ENCODE results near the gene RAB11B. TPM values are rescaled to one million over a fixed set of nuclear protein-coding genes. Genes with fewer than 3 reads are reported as not detected.
A peak's percentile ranks its signal among the peaks of the same experiment; 100 is the strongest.

RAB11B gene
- total and polyA plus RNA-seq, 3 donors from 2014 or later, result 84.4 to 126 (median 95.2) TPM

DNA sequence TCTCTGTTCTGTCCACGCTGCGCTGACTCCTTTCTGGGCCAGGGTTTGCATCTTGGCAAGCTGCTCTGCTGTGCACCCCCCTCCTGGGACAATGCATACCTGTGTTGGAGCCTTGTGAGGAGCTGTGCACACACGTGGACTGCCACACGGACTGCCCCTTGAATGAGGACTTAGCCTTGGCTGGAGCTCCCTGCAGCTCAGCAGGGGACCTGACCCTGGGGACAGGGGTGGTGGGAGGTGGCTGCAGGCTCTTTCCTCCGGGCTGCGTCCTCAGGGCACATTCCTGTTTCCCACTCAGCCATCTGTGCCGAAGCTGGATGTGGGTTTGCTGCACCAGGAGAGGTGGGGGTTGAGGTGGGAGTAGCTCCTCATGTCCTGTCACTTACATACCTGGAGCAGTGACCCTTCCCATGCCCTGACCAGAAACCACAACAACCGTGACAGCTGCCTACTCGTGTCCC lies 8.2 kb downstream of the RAB11B start:
- TF ChIP-seq, protein P1, sequence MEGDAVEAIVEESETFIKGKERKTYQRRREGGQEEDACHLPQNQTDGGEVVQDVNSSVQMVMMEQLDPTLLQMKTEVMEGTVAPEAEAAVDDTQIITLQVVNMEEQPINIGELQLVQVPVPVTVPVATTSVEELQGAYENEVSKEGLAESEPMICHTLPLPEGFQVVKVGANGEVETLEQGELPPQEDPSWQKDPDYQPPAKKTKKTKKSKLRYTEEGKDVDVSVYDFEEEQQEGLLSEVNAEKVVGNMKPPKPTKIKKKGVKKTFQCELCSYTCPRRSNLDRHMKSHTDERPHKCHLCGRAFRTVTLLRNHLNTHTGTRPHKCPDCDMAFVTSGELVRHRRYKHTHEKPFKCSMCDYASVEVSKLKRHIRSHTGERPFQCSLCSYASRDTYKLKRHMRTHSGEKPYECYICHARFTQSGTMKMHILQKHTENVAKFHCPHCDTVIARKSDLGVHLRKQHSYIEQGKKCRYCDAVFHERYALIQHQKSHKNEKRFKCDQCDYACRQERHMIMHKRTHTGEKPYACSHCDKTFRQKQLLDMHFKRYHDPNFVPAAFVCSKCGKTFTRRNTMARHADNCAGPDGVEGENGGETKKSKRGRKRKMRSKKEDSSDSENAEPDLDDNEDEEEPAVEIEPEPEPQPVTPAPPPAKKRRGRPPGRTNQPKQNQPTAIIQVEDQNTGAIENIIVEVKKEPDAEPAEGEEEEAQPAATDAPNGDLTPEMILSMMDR (IDR thresholded peaks at IDR 0.05), result no peak
- no peak for TF ChIP-seq POLR2A (IDR thresholded peaks at IDR 0.05)
- DNase-seq, result no peak
- Histone ChIP-seq H3K9me3 (no peaks in the 10 kb centered on the region), H3K27ac (no peak overlapping the region), H3K4me3 (no peak overlapping the region), H3K36me3 (ENCODE audit: low read depth, missing control alignments) (no peaks in the 10 kb centered on the region), H3K4me1 (peaks cover 36% of the 10 kb centered on the region), H3K27me3 (no peaks in the 10 kb centered on the region)
- intact Hi-C loops (cut with DNase I; ENCODE audit: low total_unique reads), result no loop called here
- 26 to 36% methylated on average over 4 to 9 of the region's 9 CpGs for WGBS, 2 donors

DNA sequence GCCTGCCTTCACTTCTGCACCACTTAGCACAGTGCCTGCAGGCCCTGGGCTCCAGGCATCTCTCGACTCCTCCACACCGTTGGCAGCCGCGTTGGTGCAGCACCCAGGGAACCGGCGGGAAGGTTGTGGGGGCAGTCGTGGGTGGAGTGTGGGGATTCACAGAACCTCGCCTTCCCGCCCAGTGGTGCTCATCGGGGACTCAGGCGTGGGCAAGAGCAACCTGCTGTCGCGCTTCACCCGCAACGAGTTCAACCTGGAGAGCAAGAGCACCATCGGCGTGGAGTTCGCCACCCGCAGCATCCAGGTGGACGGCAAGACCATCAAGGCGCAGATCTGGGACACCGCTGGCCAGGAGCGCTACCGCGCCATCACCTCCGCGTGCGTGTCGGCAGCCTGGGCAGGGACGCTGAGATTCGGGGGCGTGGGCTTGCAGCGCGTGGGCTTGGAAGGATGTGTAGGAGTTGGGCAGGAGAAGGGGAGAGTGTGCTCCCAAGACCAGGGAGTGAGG lies 9.6 kb downstream of the RAB11B start:
- WGBS, 2 donors, result 93 to 99% methylated on average over 16 to 30 of the region's 34 CpGs
- intact Hi-C loops (cut with DNase I; ENCODE audit: low total_unique reads), result no loop called here
- Histone ChIP-seq H3K27me3 (no peaks in the 10 kb centered on the region), H3K36me3 (ENCODE audit: low read depth, missing control alignments) (no peaks in the 10 kb centered on the region), H3K4me3 (no peak overlapping the region), H3K9me3 (no peaks in the 10 kb centered on the region), H3K27ac (no peak overlapping the region), H3K4me1 (peaks cover 30% of the 10 kb centered on the region)
- TF ChIP-seq POLR2A (IDR thresholded peaks at IDR 0.05), result no peak
- TF ChIP-seq, protein P1 (IDR thresholded peaks at IDR 0.05), result no peak
- DNase-seq, result no peak

DNA sequence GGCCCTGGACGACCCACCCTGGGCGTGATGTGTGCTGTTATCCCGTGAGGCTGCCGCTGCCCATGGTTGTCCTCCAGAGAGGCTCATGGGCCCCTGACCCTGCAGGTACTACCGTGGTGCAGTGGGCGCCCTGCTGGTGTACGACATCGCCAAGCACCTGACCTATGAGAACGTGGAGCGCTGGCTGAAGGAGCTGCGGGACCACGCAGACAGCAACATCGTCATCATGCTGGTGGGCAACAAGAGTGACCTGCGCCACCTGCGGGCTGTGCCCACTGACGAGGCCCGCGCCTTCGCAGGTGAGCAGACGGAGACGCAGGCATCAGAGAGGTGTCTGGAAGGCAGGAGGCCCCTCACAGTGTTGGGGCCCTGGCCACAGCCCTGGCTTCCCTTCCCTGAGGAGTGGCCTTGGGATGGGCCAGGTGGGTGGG lies 11.8 kb downstream of the RAB11B start:
- intact Hi-C loops (cut with DNase I; ENCODE audit: low total_unique reads), result no loop called here
- TF ChIP-seq, protein P1 (IDR thresholded peaks at IDR 0.05), result no peak
- TF ChIP-seq POLR2A (IDR thresholded peaks at IDR 0.05), result no peak
- Histone ChIP-seq H3K27me3 (no peaks in the 10 kb centered on the region), H3K9me3 (no peaks in the 10 kb centered on the region), H3K27ac (no peak overlapping the region), H3K4me3 (no peak overlapping the region), H3K4me1 (peaks cover 29% of the 10 kb centered on the region), H3K36me3 (ENCODE audit: low read depth, missing control alignments) (no peaks in the 10 kb centered on the region)
- DNase-seq, result no peak
- 94% methylated on average over 21 of the region's 21 CpGs; no CpG with 5 or more reads in 1 of the 2 donors for WGBS, 2 donors

DNA sequence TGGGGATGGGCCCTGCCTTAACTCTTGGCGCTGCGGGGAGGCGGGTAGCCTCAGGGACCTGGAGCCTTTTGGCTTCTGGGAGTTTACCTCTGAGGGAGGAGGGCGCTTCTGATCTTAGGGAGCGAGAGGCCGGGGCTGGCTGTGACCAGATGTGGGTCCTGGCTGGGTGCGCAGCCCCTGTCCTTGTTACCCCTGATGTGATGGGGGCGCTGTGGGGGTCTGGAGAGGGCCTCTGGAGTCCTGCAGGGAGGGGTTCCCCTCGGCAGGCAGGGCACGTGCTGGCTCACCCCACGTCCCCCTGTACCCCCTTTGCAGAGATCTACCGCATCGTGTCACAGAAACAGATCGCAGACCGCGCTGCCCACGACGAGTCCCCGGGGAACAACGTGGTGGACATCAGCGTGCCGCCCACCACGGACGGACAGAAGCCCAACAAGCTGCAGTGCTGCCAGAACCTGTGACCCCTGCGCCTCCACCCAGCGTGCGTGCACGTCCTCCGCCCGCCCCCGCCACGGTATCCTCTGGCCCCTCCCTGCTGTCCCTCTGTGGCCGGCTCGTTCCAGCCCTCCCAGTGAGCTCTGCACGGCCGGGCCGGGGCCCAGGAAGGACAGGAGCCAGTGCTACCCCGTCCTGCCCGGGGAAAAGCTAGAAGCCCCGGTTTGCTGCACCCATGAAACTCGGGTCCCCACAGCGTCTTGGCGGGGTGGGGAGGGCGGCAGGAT lies 13.1 kb downstream of the RAB11B start:
- Histone ChIP-seq H3K9me3 (no peaks in the 10 kb centered on the region), H3K4me3 (no peak overlapping the region), H3K27ac (peak overlapping the region in 1 of 2 donors; percentile 56), H3K27me3 (no peaks in the 10 kb centered on the region), H3K4me1 (peaks cover 17% of the 10 kb centered on the region), H3K36me3 (ENCODE audit: low read depth, missing control alignments) (no peaks in the 10 kb centered on the region)
- peak; percentile 44 for DNase-seq
- TF ChIP-seq POLR2A (IDR thresholded peaks at IDR 0.05), result no peak
- TF ChIP-seq, protein P1 (IDR thresholded peaks at IDR 0.05), result no peak
- intact Hi-C loops (cut with DNase I; ENCODE audit: low total_unique reads), result no loop called here
- 72 to 81% methylated on average over 18 to 44 of the region's 44 CpGs for WGBS, 2 donors

DNA sequence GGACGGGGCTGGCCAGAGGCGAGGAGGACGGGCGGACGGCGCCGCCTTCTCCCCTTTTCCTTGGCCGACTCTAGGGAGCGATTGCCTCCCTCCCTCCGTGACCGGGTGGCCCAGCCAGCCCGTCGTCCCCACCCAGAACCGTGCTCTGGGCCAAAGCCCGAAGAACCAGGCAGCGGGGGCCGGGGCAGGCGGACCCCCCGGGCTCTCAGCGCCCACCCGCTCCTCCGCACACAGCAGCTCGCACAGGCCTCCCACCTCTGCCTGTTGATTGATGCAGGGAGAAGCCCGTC lies 13.6 kb downstream of the RAB11B start:
- no peak for DNase-seq
- Histone ChIP-seq H3K4me1 (peaks cover 14% of the 10 kb centered on the region), H3K36me3 (ENCODE audit: low read depth, missing control alignments) (no peaks in the 10 kb centered on the region), H3K27me3 (no peaks in the 10 kb centered on the region), H3K9me3 (no peaks in the 10 kb centered on the region), H3K4me3 (no peak overlapping the region), H3K27ac (peak overlapping the region in 1 of 2 donors; percentile 56)
- whole genome bisulfite sequencing, 2 donors, result 61 to 80% methylated on average over 23 of the region's 24 CpGs
- intact Hi-C loops (cut with DNase I; ENCODE audit: low total_unique reads), result no loop called here
- TF ChIP-seq POLR2A (IDR thresholded peaks at IDR 0.05), result no peak
- TF ChIP-seq, protein P1 (IDR thresholded peaks at IDR 0.05), result no peak
